GM10266 (cell line): Measurements from ENCODE around the gene FAM222A.

Experiments used
- DNase-seq: peaks from one replicate; pipeline ENCODE4 v3.0.0; 2012; ENCODE audit errors: extremely low spot score
- TF ChIP-seq, protein P1 (sequence below): IDR thresholded peaks from 2 replicates; pipeline ENCODE4 v1.5.1; 2012; ENCODE audit warnings: mild to moderate bottlenecking, low read depth; ENCODE audit not compliant: control insufficient read depth, insufficient read depth; ENCODE audit errors: missing control alignments

FAM222A gene

DNA sequence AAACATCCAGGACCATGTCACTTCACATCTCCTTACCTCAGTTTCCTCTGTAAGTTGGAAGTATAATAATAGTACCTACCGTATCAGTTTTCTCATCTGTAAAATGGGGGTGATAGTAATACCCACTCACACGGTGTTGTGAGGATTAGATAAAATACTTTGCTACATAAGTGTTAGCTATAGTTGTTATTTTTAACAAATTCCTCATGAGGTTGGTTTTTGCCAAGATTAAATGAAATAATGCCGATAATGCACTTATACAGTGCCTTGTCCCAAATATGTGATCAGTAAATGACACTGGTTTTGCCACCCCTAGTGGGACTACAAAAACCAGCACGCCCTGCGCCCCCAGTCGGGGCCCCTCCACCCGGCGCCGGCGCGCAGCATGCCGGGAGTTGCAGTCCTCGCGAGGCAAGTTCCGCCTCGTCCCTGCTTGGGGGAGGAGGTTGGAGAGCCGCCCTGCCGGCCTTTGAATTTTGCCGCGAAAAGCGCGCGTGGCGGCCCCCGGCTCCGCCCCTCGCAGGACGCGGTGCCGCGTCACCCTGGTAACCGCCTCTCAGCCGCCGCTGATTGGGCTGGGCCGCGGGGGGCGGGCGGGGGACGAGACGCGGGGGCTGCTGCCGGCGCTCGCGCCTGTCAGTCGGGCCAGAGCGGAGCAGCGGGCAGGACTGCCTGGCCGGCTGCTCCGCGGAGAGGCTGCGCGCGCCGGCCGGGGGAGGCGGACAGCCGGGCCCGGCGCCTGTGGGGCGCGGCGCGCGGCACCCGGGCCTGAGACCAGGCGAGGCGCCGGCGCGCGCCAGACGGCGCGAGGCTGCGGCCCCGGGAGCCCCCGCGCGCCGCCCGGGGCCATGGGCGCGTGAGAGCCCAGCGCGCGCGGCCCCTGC lies at the start of gene FAM222A:
FAM222A (plus strand) TSS at position 639 of the 884 bp plus-strand sequence. CDS start 30,322 bp downstream, outside the sequence.
- peak; percentile 98 for DNase-seq
- TF ChIP-seq, protein P1, sequence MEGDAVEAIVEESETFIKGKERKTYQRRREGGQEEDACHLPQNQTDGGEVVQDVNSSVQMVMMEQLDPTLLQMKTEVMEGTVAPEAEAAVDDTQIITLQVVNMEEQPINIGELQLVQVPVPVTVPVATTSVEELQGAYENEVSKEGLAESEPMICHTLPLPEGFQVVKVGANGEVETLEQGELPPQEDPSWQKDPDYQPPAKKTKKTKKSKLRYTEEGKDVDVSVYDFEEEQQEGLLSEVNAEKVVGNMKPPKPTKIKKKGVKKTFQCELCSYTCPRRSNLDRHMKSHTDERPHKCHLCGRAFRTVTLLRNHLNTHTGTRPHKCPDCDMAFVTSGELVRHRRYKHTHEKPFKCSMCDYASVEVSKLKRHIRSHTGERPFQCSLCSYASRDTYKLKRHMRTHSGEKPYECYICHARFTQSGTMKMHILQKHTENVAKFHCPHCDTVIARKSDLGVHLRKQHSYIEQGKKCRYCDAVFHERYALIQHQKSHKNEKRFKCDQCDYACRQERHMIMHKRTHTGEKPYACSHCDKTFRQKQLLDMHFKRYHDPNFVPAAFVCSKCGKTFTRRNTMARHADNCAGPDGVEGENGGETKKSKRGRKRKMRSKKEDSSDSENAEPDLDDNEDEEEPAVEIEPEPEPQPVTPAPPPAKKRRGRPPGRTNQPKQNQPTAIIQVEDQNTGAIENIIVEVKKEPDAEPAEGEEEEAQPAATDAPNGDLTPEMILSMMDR, result no peak

DNA sequence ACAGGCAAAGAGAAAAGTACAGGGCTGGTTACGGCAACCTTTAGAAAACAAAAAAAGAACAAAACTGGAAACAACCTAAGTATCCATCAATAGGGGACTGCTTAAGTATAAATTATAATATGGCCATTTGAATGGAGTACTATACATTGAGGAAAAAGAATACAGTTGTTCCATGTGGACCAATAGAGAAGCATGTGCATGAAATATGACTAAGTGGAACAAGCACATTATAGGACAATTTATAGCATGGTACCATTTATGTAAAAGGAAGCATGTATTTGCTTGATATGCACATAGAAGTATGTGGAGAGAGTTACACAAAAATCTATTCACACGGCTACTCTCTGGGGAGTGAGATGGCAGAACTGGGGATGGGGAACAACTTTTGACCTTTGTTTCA lies 49.2 kb upstream of the FAM222A start:
- TF ChIP-seq, protein P1, result no peak
- no peak for DNase-seq

DNA sequence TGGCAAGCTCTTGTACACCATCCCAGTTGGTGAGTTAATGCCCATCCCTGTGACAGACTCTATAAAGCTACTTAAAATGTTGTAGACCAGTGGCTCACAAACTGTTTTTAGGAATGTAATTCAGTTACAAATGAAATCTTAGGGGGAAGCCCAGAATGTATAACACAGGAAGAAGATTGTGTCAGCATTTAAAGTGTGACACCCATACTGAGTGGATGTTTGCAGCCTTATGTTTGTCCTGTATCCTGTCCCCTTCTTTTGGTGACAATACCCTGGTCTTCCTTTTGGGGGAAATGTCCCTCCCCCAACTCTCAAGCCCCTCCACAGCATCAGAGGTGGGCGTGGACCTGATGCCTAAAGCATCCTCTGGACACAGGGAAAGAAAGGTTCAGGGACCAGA lies 47.6 kb upstream of the FAM222A start:
- TF ChIP-seq, protein P1, result no peak

DNA sequence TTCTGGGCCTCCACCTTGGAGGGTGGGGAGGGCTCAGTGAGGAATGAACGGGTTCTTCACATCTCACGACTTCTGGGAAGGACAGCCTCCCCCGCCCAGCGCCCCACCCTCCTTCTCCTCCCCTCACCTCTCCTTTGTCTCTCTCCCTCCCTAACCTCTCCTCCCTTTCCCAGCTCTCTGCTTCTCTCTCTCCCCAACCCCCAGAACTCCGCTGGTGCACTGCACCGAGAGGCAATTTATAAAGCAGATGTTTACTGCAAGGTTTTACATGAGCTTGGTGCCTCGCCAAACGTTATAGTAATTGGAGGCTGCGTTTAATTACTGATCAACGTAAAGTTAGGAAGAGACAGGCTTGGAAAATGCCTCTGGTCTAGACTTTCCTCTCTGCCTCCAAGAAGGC lies 42.9 kb upstream of the FAM222A start:
- TF ChIP-seq, protein P1, result no peak
- no peak for DNase-seq

More for the DNA sequence above, 47.6 kb upstream of the FAM222A start:
- no peak for DNase-seq

DNA sequence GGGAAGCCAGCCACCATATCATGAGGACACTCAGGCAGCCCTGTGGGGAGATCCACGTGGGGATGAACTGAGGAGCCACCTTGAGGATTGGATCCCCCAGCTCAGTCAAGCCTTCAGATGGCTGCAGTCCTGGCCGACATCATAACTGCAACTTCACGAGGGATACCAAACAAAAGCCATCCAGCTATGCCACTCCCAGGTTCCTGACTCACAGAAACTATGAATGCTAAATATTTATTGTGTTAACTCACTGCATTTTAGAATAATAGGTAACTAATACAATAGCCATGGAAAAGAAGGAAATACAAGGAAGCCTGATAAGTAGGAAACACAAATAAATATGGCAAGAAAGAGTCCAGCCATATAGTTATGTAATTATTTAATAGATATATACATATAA lies 42.1 kb upstream of the FAM222A start:
- TF ChIP-seq, protein P1, result no peak
- DNase-seq, result no peak

DNA sequence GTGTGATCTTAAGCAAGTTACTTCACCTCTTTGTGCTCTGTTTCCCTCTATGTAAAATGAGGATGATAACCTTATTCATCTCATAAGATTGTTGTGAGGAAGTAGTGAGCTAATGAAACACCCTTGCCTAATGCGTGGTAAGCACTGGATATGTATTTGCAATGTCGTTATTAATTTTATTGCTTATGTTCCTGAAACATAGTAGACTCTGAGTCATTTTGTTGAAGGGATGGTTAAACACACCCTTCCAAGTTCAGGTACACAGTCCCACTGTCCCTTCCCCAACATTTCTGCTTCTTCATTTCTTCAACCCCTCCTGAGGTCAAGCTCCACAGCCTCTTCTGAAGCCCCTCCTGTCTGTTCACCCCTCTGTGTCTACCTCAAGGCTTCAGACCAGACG lies 40.2 kb upstream of the FAM222A start:
- TF ChIP-seq, protein P1, result no peak
- no peak for DNase-seq

DNA sequence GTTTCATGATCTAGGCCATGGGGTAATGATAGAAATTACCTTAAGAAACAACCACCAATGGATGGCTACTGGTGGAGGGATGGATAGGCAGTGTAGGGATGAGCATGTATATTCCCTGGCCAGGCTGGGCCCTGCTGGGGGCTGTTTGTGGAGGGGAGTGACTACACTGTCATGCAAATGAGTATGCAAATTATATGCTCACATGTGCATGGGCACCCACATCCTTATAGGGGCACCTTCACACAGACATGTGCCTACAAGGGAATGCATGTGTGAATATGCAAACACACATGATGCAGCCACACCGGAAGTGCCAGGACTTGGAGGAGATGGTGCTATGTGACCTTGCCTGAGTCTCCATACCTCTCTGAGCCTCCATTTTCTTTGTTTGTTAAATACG lies 39.7 kb upstream of the FAM222A start:
- TF ChIP-seq, protein P1, result no peak
- DNase-seq, result no peak
